SH-SY5Y (cell line): ENCODE data around the gene HP1BP3.

Experiments
- GATA2 ChIP-seq: IDR thresholded peaks from 2 replicates; pipeline ENCODE4 v1.6.1; 2011; ENCODE audit warnings: mild to moderate bottlenecking, low read depth, low read length
- GATA3 ChIP-seq: IDR thresholded peaks from 2 replicates; pipeline ENCODE4 v1.6.1; 2011; ENCODE audit warnings: low read depth, mild to moderate bottlenecking, low read length, moderate library complexity

- TF ChIP-seq GATA2 = no peak
- TF ChIP-seq GATA3 = no peak
Measured at GRCh38 chr1:20710469-20711284, 76.4 kb downstream of the HP1BP3 start.
